ENCODE data around the gene ZSCAN2.

DNA sequence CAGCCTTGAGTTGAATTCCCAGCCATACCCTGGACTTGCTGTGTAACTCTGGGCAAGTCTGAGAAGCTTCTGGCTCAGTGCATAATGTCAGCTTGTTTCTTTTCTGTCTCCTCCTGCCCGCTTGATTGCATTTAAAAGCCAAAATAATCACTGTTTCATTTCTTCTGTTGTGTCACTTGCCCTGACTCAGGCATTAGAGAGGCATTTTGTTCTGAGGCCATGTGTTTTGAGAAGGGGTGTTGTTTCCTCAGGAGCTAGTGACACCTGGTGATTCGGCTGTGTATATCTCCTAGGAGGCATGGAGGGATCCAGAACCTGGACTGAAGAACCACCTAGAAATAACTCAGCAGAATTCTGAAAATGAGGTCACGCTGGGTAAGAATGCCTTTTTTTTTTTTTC, 37.3 kb downstream of the ZSCAN2 start:
- TF ChIP-seq CTCF (IDR thresholded peaks at IDR 0.05) (no peak), POLR2A (IDR thresholded peaks at IDR 0.05) (no peak), POLR2AphosphoS5 (IDR thresholded peaks at IDR 0.05) (no peak)
